GM12892 (cell line): ENCODE data around the gene PRPF4.

Experiments
- POLR2A ChIP-seq: IDR thresholded peaks from 2 replicates; pipeline ENCODE4 v1.6.1; 2011; ENCODE audit warnings: low read depth, low read length, control low read depth
- POLR2AphosphoS5 ChIP-seq: IDR thresholded peaks from 2 replicates; pipeline ENCODE4 v1.6.1; 2011; ENCODE audit warnings: low read depth, low read length, control low read depth
- TAF1 ChIP-seq: IDR thresholded peaks from 2 replicates; pipeline ENCODE4 v1.6.1; 2011; ENCODE audit warnings: low read depth, mild to moderate bottlenecking, control low read depth, low read length, borderline replicate concordance

- no peak for TF ChIP-seq TAF1
- no peak for TF ChIP-seq POLR2A
- no peak for TF ChIP-seq POLR2AphosphoS5
Observed at GRCh38 chr9:113261917-113262671, 13.4 kb upstream of the PRPF4 start.
